Panc1 (cell line): ENCODE results near the gene RBCK1. TPM values are rescaled to one million over a fixed set of nuclear protein-coding genes. Genes with fewer than 3 reads are reported as not detected.

ENCODE experiments used
- ATAC-seq: fragments of 200-7000 bp; cut with Tn5 transposase; 2 replicates; pipeline ENCODE4 v1.9.1; 2020; ENCODE audit warnings: mild to moderate bottlenecking, moderate library complexity
- BruUV-seq: library from RNA; stranded (reverse); fragments of 400-500 nt; replicated peaks from 2 replicates; lab custom pipeline; 2021; lab: Mats Ljungman, UMichigan
- CTCF ChIA-PET: fragments of 300-600 bp; sonication (Branson Sonifier 250); formaldehyde crosslinking; loops from one replicate; lab custom pipeline; 2022; ENCODE audit warnings: antibody characterized with exemption; lab: Charles Lee
- POLR2A ChIA-PET: fragments of 300-600 bp; sonication (Branson Sonifier 250); formaldehyde crosslinking; loops from one replicate; lab custom pipeline; 2022; ENCODE audit warnings: antibody characterized with exemption; lab: Charles Lee
- DNase-seq: peaks from one replicate; pipeline ENCODE4 v3.0.0-alpha.2; 2010; ENCODE audit warnings: low read depth, low spot score
- H3K27ac ChIP-seq: 2 replicates; pipeline ENCODE4 v1.5.1; 2011; ENCODE audit warnings: mild to moderate bottlenecking, low read length, inconsistent platforms
- H3K27me3 ChIP-seq: fragments of 200-500 bp; sonication (Bioruptor generic); 2 replicates; pipeline ENCODE4 v1.6.0; 2014; ENCODE audit warnings: low read length, inconsistent platforms; ENCODE audit not compliant: control insufficient read depth, insufficient read depth
- H3K36me3 ChIP-seq: fragments of 200-500 bp; sonication (Bioruptor generic); 2 replicates; pipeline ENCODE4 v1.5.1; 2014; ENCODE audit warnings: inconsistent platforms, mild to moderate bottlenecking, low read length, moderate library complexity; ENCODE audit not compliant: control insufficient read depth, insufficient read depth
- H3K4me1 ChIP-seq: 2 replicates; pipeline ENCODE4 v1.5.1; 2011; ENCODE audit warnings: inconsistent platforms, mild to moderate bottlenecking, low read length, moderate library complexity; ENCODE audit not compliant: control insufficient read depth, insufficient read depth
- H3K4me3 ChIP-seq, 2 experiments: 2 replicates each; pipeline ENCODE4 v1.5.1; 2011 to 2012; ENCODE audit warnings: low read depth in 2 of 2, low read length in 2 of 2, mild to moderate bottlenecking in 2 of 2, inconsistent platforms in 1 of 2, moderate library complexity in 1 of 2
- H3K9me3 ChIP-seq: fragments of 200-500 bp; sonication (Bioruptor generic); 2 replicates; pipeline ENCODE4 v1.5.1; 2014; ENCODE audit warnings: low read depth, mild to moderate bottlenecking, inconsistent platforms, low read length, moderate library complexity; ENCODE audit not compliant: control insufficient read depth, insufficient read depth
- POLR2AphosphoS5 ChIP-seq: IDR thresholded peaks from 2 replicates; pipeline ENCODE4 v1.6.1; 2012; ENCODE audit warnings: mild to moderate bottlenecking, low read depth, low read length, moderate library complexity
- SIN3A ChIP-seq: IDR thresholded peaks from 2 replicates; pipeline ENCODE4 v1.6.1; 2012; ENCODE audit warnings: low read depth, mild to moderate bottlenecking, low read length, moderate library complexity, borderline replicate concordance; ENCODE audit not compliant: insufficient read depth
- TCF7L2 ChIP-seq: IDR thresholded peaks from 2 replicates; pipeline ENCODE4 v1.6.1; 2011; ENCODE audit warnings: mild to moderate bottlenecking, low read depth, low read length, inconsistent platforms
- in situ Hi-C: cut with HindIII; loops from 2 replicates; pipeline ENCODE4 v1.10.0; 2016; ENCODE audit warnings: low sequenced_read_pairs, low pct_unique_long_range_greater_than_20kb
- intact Hi-C: fragments of 100-400 bp; cut with micrococcal nuclease; formaldehyde crosslinking; loops from one replicate; pipeline ENCODE4 v1.10.0; 2022; ENCODE audit not compliant: unreplicated experiment
- total RNA-seq: library from RNA; stranded (reverse); gene quantifications from one replicate; pipeline ENCODE4 v1.2.1, GENCODE V29; 2021; ENCODE audit not compliant: unreplicated experiment
- TF ChIP-seq, protein P1 (sequence below): fragments of 450-650 bp; IDR thresholded peaks from 2 replicates; pipeline ENCODE4 v1.5.1; 2017; ENCODE audit warnings: mild to moderate bottlenecking
- TF ChIP-seq, protein P2 (sequence below), 2 experiments: IDR thresholded peaks; 2 replicates each; pipeline ENCODE4 v1.6.1; 2011 to 2012; ENCODE audit warnings: low read depth in 2 of 2, control low read depth in 1 of 2, low read length in 1 of 2, mild to moderate bottlenecking in 1 of 2, moderate library complexity in 1 of 2; ENCODE audit not compliant: insufficient read depth in 1 of 2

The RBCK1 gene
- total RNA-seq, 1 experiment from 2014 or later = 97.1 TPM

DNA sequence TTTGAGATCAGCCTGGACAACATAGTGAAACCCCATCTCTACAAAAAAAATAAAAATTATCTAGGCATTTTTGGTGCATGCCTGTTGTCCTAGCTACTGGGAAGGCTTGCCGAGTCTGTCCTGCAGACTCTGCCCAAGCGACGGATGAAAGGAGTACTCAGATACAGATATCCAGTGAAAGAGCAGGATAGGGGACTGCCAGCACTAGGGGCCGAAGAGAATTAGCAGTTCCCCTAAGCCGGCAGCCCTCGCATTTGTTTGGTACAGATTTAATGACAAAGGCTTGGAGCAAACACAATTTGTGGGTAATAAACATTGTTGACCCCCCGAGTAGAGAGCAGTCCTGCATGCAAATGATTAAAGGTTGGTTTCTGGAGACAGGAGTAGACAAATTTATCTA lies 59.7 kb downstream of the RBCK1 start:
- no TSS peak for BruUV-seq
- CTCF ChIA-PET = no interaction called here
- in situ Hi-C loops = no loop called here
- H3K27me3 ChIP-seq = no peaks in the 10 kb centered on the region
- no peaks in the 10 kb centered on the region for H3K36me3 ChIP-seq
- H3K27ac ChIP-seq = no peak overlapping the region
- ATAC-seq = no peak
- peaks cover 5% of the 10 kb centered on the region; the same call in 1 of the 2 replicates for H3K4me1 ChIP-seq
- no peak for DNase-seq
- TF ChIP-seq, protein P1, sequence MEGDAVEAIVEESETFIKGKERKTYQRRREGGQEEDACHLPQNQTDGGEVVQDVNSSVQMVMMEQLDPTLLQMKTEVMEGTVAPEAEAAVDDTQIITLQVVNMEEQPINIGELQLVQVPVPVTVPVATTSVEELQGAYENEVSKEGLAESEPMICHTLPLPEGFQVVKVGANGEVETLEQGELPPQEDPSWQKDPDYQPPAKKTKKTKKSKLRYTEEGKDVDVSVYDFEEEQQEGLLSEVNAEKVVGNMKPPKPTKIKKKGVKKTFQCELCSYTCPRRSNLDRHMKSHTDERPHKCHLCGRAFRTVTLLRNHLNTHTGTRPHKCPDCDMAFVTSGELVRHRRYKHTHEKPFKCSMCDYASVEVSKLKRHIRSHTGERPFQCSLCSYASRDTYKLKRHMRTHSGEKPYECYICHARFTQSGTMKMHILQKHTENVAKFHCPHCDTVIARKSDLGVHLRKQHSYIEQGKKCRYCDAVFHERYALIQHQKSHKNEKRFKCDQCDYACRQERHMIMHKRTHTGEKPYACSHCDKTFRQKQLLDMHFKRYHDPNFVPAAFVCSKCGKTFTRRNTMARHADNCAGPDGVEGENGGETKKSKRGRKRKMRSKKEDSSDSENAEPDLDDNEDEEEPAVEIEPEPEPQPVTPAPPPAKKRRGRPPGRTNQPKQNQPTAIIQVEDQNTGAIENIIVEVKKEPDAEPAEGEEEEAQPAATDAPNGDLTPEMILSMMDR = no peak
- TF ChIP-seq SIN3A (no peak), POLR2AphosphoS5 (no peak), TCF7L2 (no peak)
- TF ChIP-seq, protein P2, sequence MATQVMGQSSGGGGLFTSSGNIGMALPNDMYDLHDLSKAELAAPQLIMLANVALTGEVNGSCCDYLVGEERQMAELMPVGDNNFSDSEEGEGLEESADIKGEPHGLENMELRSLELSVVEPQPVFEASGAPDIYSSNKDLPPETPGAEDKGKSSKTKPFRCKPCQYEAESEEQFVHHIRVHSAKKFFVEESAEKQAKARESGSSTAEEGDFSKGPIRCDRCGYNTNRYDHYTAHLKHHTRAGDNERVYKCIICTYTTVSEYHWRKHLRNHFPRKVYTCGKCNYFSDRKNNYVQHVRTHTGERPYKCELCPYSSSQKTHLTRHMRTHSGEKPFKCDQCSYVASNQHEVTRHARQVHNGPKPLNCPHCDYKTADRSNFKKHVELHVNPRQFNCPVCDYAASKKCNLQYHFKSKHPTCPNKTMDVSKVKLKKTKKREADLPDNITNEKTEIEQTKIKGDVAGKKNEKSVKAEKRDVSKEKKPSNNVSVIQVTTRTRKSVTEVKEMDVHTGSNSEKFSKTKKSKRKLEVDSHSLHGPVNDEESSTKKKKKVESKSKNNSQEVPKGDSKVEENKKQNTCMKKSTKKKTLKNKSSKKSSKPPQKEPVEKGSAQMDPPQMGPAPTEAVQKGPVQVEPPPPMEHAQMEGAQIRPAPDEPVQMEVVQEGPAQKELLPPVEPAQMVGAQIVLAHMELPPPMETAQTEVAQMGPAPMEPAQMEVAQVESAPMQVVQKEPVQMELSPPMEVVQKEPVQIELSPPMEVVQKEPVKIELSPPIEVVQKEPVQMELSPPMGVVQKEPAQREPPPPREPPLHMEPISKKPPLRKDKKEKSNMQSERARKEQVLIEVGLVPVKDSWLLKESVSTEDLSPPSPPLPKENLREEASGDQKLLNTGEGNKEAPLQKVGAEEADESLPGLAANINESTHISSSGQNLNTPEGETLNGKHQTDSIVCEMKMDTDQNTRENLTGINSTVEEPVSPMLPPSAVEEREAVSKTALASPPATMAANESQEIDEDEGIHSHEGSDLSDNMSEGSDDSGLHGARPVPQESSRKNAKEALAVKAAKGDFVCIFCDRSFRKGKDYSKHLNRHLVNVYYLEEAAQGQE (IDR thresholded peaks at IDR 0.05; ENCODE audit: insufficient read depth in 1 of 2, low read depth in 2 of 2, low read length in 1 of 2) = no peak
- intact Hi-C loops = no loop called here
- no peaks in the 10 kb centered on the region for H3K9me3 ChIP-seq
- no peak overlapping the region for H3K4me3 ChIP-seq
- POLR2A ChIA-PET = no interaction called here

DNA sequence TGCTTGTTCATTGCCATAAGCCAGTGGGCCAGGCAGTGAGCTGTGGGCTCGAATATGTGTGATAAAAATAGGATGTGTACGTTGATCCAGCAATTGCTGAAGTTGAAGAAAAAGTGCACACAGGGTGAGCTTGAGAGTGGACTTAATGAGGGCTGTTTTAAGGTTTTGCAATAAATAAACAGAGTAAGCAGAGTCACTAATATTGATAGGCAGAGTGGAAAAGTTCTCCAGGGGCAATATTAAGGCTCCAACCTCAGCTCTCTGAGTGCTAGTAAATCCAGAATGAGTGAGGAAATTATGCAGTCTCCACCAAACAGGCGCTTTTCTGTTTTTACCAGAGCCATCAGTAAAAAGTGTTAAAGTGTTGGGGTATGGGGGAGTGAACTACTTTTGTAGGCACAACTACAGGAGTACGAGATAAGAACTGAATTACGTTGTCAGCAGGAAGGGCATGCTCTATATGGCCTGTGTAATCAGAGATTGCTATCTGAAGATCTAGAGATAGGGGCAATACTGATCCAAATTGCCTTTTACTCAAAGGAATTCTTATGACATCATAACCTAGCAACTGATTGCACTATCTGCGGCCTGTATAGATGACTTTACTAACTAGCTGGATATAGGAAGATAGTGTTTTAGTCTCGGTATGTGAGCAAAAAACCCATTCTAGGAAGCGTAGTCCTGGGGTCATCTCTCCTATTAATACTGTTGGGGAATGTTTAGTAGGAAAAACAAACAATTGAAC lies 61.8 kb downstream of the RBCK1 start:
- Histone ChIP-seq H3K36me3 (no peaks in the 10 kb centered on the region), H3K27me3 (no peaks in the 10 kb centered on the region), H3K4me3 (no peak overlapping the region), H3K9me3 (no peaks in the 10 kb centered on the region), H3K27ac (no peak overlapping the region), H3K4me1 (no peaks in the 10 kb centered on the region)
- CTCF ChIA-PET = no interaction called here
- no TSS peak for BruUV-seq
- intact Hi-C loops (no loop called here), in situ Hi-C loops (no loop called here)
- TF ChIP-seq, protein P1 = no peak
- TF ChIP-seq SIN3A (no peak), TCF7L2 (no peak), POLR2AphosphoS5 (no peak)
- TF ChIP-seq, protein P2 (IDR thresholded peaks at IDR 0.05; ENCODE audit: insufficient read depth in 1 of 2, low read depth in 2 of 2, low read length in 1 of 2) = no peak
- DNase-seq = no peak
- ATAC-seq = no peak
- POLR2A ChIA-PET = no interaction called here
